Psoas muscle (tissue), 8 donors: ENCODE data around the gene SCUBE1. TPM values are rescaled to one million over a fixed set of nuclear protein-coding genes. Genes with fewer than 3 reads are reported as not detected.

Experiments used
- ATAC-seq, 4 donors: fragments of 200-7000 bp; cut with Tn5 transposase; one replicate each; pipeline ENCODE4 v1.9.1; 2020; ENCODE audit warnings: moderate library complexity in 3 of 4, mild to moderate bottlenecking in 2 of 4
- DNase-seq, 2 donors: peaks; one replicate each; pipeline ENCODE4 v3.0.0-alpha.2; 2020
- H3K27ac ChIP-seq: fragments of 200-600 bp; one replicate; pipeline ENCODE4 v1.8.0; 2022
- H3K27me3 ChIP-seq, 3 donors: fragments of 200-600 bp in 1 of 3; one replicate each; pipeline versions ENCODE4 v1.6.1 to v1.8.0; 2013 to 2022; ENCODE audit warnings: low read length in 2 of 3, mild to moderate bottlenecking in 2 of 3, moderate library complexity in 1 of 3; ENCODE audit not compliant: insufficient read depth in 3 of 3
- H3K36me3 ChIP-seq, 2 donors: fragments of 200-600 bp in 1 of 2; one replicate each; pipeline versions ENCODE4 v1.6.1 to v1.8.0; 2013 to 2022; ENCODE audit warnings: low read depth in 1 of 2, mild to moderate bottlenecking in 1 of 2, moderate library complexity in 1 of 2; ENCODE audit not compliant: insufficient read depth in 1 of 2
- H3K4me1 ChIP-seq: fragments of 200-600 bp; one replicate; pipeline ENCODE4 v1.8.0; 2022
- H3K4me3 ChIP-seq: fragments of 200-600 bp; one replicate; pipeline ENCODE4 v1.8.0; 2022; ENCODE audit warnings: mild to moderate bottlenecking
- H3K9me3 ChIP-seq: fragments of 200-600 bp; one replicate; pipeline ENCODE4 v1.8.0; 2022
- WGBS, 3 donors: extraction: QIAGEN DNeasy Blood & Tissue Kit; methylation state at CpG; one replicate each; pipeline versions ENCODE4 v1.1.6 to v1.1.7; 2013; 5-methylcytosine and 5-hydroxymethylcytosine counted together
- intact Hi-C, 2 donors: fragments of 100-400 bp; cut with DNase I; formaldehyde crosslinking; loops; one replicate each; pipeline versions ENCODE4 v1.11.0 to v1.14.2; 2022
- polyA plus RNA-seq, 3 donors: library from polyadenylated mRNA; stranded (reverse); fragments of 200-250 nt; gene quantifications; one replicate each; pipeline ENCODE4 v1.2.3, GENCODE V29; 2013
- total RNA-seq, 4 donors: library from RNA; stranded (reverse); fragmentation: NEBNext Ultra II Directional in 2 of 4; extraction: Animal tissue kit (Norgen Biotek cat#: 25700) in 2 of 4; gene quantifications; one replicate each; pipeline versions ENCODE4 v1.2.1 to v1.2.4, GENCODE V29; 2021 to 2023
- TF ChIP-seq, protein P1 (sequence below): fragments of 200-600 bp; IDR thresholded peaks from one replicate; pipeline ENCODE4 v1.8.0; 2022; ENCODE audit warnings: antibody characterized with exemption
- donor health status: healthy with polysubstance abuse.
- donor health status: DM: no; HTN: no; CAD: no; lungs with moderate emphysema.
- donor health status: Bipolar disorder and iron deficiency.
- donor health status: healthy.
- donor health status: DM: yes; HTN: yes; CAD: no.
- donor health status: DM: no; HTN: no; CAD: no.
- donor health status: DM: no; HTN: no; CAD: no.
- donor health status: DM: yes; HTN: yes; CAD: no.

SCUBE1 gene
- total and polyA plus RNA-seq, 7 donors, result 0.04 to 0.19 (median 0.08) TPM

DNA sequence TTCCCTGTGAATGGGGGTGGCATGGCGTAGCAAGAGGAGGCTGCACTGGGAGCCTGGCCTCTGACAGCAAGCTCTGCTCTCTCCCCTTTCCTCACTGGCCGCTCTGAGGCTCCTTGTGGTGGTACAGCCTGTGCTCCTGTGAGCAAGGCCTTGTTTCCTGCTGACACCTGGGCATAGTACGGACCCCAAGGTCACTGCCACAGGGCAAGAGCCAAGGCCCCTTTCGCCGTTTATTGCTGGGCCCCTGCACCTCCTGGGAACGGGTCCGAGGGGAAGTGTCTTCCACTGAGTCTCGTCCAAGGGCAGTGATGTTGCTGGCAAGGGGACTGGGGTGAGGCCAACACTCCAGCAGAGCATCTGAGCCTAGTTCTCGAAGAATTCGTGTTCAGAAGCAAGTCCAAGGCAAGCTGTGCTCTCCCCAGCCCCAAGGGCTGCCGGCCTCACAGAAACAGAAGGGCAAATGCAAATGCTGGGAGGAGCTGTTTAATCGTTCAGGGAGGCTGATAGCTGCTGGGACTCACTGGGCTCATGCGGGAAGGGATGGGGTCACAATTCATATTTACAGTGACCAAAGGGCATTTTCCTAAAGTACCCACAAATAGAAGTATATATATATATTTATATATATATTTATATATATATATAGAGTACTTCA, 140.3 kb downstream of the SCUBE1 start:
- DNase-seq, result peak in 1 of 2 donors; percentile 7
- Histone ChIP-seq H3K36me3 (no peaks in the 10 kb centered on the region), H3K4me3 (no peak overlapping the region), H3K27me3 (peaks cover 0 to 21% (median 8%) of the 10 kb centered on the region in 3 donors), H3K27ac (no peak overlapping the region), H3K9me3 (no peaks in the 10 kb centered on the region), H3K4me1 (no peaks in the 10 kb centered on the region)
- no peak for ATAC-seq
- TF ChIP-seq, protein P1, sequence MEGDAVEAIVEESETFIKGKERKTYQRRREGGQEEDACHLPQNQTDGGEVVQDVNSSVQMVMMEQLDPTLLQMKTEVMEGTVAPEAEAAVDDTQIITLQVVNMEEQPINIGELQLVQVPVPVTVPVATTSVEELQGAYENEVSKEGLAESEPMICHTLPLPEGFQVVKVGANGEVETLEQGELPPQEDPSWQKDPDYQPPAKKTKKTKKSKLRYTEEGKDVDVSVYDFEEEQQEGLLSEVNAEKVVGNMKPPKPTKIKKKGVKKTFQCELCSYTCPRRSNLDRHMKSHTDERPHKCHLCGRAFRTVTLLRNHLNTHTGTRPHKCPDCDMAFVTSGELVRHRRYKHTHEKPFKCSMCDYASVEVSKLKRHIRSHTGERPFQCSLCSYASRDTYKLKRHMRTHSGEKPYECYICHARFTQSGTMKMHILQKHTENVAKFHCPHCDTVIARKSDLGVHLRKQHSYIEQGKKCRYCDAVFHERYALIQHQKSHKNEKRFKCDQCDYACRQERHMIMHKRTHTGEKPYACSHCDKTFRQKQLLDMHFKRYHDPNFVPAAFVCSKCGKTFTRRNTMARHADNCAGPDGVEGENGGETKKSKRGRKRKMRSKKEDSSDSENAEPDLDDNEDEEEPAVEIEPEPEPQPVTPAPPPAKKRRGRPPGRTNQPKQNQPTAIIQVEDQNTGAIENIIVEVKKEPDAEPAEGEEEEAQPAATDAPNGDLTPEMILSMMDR, result no peak
- intact Hi-C loops, result no loop called here
- 73 to 76% (median 73%) methylated on average over 13 of the region's 13 CpGs for WGBS, 3 donors

DNA sequence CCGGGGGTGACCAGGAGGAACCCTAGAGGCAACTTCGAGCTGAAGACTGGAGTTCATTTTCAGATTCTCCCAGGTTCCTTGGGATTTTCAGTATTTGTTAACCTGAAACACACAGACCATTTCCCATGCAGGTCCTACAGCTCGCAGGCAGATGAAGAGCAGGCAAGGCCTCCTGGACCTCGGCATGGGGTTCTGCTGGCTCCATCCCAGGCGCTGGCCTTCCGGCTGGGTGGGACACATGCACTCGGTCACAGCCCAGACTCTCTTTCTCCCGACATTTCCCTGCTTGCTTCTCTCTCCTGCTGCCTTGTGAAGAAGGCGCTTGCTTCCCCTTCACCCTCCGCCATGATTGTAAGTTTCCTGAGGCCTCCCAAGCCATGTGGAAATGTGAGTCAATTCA, 140.8 kb downstream of the SCUBE1 start:
- DNase-seq, result no peak
- TF ChIP-seq, protein P1, result no peak

DNA sequence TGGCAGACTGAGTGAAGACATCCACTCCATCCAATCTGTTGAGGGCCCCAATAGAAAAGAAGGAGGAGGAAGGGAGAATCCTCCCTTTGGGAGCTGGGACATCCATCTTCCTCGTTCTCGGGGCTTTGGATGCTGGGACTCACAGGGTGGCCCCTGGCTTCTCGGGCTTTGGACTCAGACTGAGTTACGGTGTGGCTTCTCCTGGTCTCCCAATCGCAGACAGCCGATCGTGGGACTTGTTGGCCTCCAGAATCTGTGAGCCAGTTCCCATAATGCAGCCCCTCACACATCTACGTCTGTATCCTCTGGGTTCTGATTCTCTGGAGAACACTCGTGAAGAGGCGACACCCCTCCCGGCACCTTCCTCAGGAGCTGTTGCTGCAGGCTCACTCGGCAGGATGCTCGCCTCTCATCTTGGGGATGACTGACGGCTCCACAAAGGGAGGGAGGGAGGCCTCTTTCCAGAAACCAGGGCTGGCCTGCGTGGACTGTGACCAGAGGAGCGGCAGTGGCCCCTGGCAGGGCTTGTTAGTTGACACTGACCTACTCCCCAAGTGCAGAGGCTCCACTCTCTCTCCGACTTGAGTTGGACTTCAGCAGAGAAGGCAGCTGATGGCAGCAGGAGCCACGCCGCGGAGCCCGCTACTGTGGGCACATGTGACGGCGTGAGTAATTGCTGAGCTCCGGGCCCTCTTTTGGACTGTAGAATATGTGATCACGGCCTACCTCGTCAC, 141.5 kb downstream of the SCUBE1 start:
- Histone ChIP-seq H3K4me3 (no peak overlapping the region), H3K27me3 (peaks cover 0 to 28% (median 8%) of the 10 kb centered on the region in 3 donors), H3K4me1 (no peaks in the 10 kb centered on the region), H3K36me3 (no peaks in the 10 kb centered on the region), H3K27ac (no peak overlapping the region), H3K9me3 (no peaks in the 10 kb centered on the region)
- TF ChIP-seq, protein P1, result no peak
- ATAC-seq (no peak), DNase-seq (peak; percentile 7 to 39)
- 85 to 91% (median 86%) methylated on average over 26 of the region's 26 CpGs for WGBS, 3 donors
- intact Hi-C loops, result no loop called here

More for the DNA sequence above, 140.8 kb downstream of the SCUBE1 start:
- Histone ChIP-seq H3K27me3 (peaks cover 0 to 26% (median 8%) of the 10 kb centered on the region in 3 donors), H3K9me3 (no peaks in the 10 kb centered on the region), H3K4me3 (no peak overlapping the region), H3K36me3 (no peaks in the 10 kb centered on the region), H3K4me1 (no peaks in the 10 kb centered on the region), H3K27ac (no peak overlapping the region)
- no peak for ATAC-seq
- 86 to 91% (median 87%) methylated on average over 10 of the region's 10 CpGs for WGBS, 3 donors
- intact Hi-C loops, result no loop called here

DNA sequence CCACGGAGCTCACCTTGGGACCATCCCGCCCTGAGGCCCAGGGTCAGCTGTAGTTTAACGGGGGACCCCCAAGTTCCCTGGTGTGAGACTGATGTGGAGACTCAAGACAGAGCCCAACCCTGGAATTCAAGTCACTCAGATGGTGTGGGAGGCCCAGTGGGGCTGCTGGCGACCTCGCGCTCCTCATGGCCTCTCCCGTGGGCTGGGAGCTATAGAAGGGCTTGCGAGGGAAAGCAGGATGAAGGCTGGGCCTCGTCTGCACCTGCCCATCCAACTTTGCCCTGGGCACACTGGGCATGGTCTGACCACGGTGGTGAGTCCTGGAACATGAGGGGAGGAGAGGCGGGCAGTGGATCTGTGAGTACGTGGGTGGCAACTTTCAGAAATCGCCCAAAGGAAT, 142.6 kb downstream of the SCUBE1 start:
- no peak overlapping the region for H3K27ac ChIP-seq
- H3K36me3 ChIP-seq, result no peaks in the 10 kb centered on the region
- no peak overlapping the region for H3K4me3 ChIP-seq
- no peak for ATAC-seq
- no peaks in the 10 kb centered on the region for H3K9me3 ChIP-seq
- peaks cover 0 to 32% (median 5%) of the 10 kb centered on the region in 3 donors for H3K27me3 ChIP-seq
- DNase-seq, result no peak
- TF ChIP-seq, protein P1, result no peak
- no peaks in the 10 kb centered on the region for H3K4me1 ChIP-seq
- WGBS, 3 donors, result 85 to 90% (median 87%) methylated on average over 13 of the region's 13 CpGs
- intact Hi-C loops, result no loop called here
